ENCODE data around the gene TMEM134.
"Not testable (repeated sequence)": the region's sequence is repeated elsewhere in the genome, so short reads cannot be mapped to it uniquely, and the experiment has no call there.

TMEM134 gene

DNA sequence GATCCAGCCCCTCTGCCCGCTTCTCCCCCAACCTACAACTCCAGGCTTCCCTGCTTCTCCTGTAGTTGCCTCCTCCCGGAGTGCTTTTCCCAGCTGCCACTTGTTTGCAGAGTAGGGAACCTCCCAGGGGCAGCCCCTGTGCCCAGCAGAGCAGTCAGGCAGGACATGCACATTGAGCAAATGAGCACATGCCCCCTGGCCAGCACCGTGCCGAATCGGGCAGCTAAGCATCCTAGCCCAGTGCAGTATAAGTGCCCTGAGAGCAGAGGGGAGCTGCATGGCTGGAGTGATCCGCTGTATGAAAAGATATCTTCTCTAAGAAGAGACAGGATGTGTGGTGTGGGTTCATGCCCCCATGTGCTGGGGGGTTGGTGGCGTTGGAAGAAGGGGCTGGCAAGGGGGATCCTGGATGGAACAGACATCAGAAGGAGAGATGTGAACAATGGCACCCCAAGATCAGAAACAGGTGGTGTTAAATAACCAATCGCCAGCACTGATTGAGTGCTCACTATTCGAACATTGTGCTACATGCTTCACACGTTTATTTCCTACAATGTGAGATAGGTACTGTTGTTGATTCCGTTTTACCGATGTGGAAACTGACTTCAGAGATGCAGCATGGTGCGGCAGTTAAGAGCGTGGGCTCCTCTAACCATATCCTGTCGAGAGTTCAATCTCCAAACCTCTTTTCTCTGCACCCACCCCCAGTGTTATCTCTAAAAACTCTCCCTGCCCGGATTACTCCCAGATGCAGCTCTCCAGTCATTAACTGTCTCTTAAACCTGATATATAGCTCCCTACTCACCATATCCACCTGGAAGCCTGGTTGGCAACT, 15.0 kb upstream of the TMEM134 start:
- DNase-seq, result peak; percentile 23

DNA sequence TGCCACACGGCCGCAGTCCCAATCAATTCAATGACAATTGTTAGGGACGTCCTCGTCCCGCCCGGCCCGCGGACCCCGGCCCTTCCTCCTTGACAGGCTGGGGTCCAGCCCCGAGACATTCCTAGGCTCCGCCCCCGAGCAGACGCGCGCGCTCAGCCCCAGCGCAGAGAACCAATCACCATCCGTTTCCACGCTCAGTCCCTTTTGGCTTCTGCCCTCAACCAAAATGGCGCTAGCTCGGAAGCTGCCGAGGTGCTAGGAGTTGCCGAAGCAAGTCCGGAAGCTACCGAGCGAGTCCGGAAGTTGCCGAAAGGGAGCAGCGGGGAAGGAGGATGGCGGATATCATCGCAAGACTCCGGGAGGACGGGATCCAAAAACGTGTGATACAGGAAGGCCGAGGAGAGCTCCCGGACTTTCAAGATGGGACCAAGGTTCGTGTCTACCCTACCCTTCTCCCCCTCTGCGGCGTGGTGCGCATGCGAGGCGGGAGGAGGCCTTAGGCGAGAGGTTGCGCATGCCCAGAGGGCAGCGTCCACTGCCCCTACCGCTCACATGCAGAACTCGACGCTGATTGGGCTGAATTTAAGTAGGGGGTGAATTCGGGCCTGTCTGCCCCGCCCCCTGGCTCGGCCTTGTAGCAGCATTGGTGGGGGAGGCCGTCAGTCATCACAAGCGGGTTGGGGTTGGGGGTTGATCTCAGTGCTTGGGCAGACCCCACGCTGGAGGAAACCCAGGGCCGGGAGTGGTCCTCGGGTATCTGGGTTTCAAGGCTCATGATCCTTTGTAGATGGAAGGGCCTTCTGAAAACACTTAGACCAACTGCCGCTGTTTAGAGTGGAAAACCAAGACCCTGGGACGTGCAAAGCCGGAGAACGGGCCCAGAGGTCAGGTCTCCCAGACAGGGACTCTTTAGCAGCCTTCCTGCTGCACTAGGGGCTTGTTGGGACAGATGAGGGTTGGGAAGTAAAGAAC, 14.1 kb upstream of the TMEM134 start, which contains the start of gene AIP:
TSS of gene AIP (plus strand) at position 200 of the 972 bp plus-strand sequence. CDS start at position 333, 133 bp downstream.
- peak; percentile 96 for DNase-seq

DNA sequence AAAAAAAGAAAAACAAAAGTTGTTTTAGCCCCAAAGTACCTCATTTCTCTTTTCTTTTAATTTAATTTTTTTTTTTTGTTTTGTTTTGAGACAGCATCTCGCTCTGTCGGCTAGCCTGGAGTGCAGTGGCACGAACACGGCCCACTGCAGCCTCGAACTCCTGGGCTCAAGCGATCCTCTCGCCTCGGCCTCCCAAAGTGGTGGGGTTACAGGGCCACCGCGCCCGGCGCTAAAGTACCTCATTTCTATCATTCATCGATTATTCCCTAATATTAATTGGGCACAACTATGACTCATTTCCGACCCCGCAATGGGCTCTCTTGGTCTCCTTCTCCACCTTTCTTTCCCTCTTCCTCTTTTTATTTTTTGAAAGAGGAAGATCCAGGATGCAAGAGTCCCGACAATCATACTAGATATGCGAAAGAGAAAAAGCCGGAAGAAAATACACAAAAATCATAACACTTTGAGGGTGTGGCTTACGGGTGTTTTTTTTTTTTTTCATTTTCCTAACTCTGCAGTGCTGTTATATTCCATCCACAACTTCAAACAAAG, 13.3 kb upstream of the TMEM134 start:
- DNase-seq, result no peak

DNA sequence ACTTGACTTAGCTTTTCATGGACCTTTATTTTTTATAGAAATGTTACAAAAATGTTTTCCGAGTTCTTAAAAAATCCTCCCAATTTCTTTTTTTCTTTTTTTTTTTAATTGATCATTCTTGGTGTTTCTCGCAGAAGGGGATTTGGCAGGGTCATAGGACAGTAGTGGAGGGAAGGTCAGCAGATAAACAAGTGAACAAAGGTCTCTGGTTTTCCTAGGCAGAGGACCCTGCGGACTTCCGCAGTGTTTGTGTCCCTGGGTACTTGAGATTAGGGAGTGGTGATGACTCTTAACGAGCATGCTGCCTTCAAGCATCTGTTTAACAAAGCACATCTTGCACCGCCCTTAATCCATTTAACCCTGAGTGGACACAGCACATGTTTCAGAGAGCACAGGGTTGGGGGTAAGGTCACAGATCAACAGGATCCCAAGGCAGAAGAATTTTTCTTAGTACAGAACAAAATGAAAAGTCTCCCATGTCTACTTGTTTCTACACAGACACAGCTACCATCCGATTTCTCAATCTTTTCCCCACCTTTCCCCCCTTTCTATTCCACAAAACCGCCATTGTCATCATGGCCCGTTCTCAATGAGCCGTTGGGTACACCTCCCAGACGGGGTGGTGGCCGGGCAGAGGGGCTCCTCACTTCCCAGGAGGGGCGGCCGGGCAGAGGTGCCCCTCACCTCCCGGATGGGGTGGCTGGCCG, 8.4 kb upstream of the TMEM134 start:
- not testable (repeated sequence) for DNase-seq

DNA sequence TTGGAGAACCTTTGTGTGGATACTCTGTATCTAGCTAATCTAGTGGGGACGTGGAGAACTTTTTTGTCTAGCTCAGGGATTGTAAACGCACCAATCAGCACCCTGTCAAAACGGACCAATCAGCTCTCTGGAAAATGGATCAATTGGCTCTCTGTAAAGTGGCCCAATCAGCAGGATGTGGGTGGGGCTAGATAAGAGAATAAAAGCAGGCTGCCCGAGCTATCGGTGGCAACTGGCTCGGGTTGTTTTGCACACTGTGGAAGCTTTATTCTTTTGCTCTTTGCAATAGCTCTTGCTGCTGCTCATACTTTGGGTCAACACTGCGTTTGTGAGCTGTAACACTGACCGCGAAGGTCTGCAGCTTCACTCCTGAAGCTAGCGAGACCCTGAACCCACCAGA, 7.6 kb upstream of the TMEM134 start:
- DNase-seq, result not testable (repeated sequence)

DNA sequence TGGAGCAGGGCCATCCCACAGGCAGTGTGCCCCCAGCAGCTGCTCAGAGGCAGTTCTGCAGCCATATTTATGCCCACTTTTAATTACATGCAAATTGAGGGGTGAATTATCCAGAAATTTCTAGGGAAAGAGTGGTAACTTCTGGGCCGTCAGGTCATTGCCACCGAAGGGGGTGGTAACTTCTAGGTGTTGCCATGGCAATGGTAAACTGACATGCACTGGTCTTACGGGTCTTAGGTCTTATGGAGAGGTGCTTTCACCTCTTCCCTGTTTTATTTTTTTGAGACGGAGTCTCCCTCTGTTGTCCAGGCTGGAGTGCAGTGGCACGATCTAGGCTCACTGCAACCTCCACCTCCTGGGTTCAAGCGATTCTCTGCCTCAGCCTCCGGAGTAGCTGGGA, 3.8 kb upstream of the TMEM134 start:
- no peak for DNase-seq

DNA sequence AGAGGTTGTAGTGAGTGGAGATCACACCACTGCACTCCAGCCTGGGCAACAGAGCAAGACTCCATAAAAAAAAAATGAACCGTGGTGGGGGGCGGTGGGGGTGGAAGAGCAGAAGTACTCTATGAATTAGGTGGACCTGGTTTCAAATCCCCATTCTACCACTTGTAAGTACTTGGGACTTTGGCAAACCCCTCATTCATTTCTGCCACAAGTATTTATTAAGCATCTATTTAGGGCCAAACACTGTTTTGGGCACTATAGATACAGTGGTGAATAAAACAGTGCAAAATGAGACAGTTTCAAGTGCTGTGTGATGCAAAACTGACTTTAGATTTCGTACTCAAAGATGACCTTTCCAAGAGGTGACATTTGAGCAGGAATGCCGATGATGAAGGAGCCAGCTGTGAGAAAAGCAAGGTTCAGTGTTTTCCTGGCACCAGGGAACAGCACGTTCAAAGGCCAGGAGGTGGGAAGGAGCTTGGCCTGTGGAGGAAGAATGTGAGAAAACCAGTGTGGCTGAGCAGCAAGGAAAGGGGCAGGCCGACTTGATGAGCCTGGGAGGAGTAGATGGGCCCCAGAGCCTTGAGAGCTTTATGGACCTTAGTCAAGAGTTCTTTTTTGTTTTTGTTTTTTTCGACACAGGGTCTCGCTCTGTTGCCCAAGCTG, 1.4 kb upstream of the TMEM134 start:
- DNase-seq, result no peak

DNA sequence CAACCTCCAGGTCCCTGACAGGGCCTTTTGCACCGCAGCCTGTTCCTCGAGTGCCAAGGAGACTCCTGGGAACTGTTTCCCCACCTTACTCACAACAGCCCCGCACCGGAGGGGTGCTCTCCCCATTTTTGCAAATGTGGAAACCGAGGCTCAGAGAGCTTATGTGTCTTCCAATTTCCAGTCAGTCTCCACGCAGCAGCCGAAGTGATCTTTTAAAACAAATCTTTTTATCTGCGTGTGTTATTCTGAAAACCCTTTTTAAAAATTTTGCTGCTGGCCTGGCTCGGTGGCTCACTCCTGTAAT, 409 bp upstream of the TMEM134 start:
- no peak for DNase-seq

DNA sequence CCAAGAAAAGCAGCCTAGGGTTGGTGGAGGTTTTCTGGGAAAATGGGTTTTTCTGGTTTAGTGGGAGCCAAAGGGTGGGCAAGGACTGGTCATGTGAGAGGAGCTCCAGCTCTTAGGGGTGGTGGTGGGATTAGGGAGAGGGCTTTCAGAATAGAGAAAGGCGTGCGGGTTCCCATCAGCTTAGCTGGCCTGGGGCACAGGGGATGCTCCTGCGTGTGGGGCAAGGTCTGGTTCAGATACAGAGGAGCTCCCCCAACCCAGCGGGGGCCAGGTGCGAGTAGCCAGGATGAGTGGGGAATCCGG, 644 bp downstream of the TMEM134 start:
- no peak for DNase-seq

DNA sequence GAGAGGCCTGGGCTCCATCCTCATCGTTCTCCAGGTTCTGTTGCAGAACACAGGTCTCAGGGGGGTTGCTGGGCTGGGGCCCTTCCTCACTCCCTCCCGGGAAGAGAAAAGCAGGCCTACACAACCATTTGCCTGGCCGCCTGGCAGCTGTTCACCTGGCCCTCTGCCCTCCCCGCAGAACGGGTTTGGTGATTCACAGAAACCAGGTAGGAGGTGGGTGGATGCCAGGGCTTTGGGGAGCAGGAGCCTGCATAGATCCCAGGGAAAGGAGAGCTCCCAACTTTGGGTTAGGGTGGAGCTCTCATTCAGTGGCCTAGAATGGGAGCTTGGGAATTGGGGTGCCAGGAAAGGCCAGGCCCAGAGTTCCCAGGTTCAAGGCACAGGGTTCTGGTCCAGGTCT, 995 bp downstream of the TMEM134 start:
- no peak for DNase-seq

DNA sequence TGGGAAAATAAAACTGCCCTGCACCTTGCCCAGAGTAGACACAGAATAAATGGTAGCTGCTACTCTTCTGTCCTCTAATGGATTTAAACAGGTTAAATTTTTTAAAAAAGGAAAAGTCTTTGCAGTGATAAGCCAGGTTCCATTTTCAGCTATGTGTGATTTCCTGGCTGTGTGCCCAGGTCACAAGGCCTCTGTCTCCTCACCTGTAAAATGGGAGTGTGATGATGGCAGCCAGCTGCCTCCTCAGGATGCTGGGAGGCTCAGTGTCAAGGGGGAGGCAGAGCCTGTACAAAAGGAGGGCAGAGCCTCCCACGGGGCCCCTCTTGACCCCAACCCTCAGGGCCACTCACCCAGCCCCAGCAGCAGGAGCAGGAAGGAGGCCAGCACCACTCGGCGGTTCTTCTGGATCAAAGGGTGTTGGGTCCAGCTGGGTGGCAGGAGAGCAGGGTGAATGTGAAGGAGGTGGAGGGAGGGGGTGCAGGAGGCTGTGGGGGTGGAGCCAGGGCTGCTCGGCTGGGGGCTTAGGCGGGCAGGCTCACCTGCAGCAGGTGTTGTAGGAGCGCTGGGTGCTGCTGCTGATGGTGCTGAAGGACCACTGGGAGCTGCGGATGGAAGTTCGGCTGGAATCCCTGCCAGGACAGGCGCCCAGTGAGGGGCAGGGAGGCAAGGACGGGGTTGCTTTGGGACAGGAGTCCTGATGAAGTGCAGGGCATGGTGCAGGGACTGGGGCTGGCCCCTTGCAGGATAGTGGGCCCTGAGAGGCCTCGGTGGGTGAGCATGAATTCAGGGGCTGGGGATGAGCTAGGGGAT, 1.9 kb downstream of the TMEM134 start:
- no peak for DNase-seq

DNA sequence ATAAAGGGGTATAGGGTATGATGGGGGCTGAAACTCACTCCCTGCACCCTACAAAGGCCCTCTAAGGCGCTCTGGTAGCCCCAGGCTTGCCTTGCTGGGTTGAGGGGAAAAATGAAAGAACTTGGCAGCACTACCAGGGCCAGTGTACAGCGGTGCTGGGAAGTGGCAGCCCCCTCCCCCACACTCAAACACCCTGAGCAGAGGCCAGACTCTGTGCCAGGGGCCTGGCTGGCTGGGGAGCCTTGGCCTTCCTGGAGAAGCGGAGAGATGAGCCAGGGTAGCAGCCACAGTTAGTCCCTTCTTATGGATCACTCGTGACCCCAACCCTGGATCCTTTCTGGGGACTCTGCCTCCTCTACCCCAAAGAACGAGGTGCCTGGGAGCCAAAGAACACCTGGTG, 2.7 kb downstream of the TMEM134 start:
- DNase-seq, result no peak

DNA sequence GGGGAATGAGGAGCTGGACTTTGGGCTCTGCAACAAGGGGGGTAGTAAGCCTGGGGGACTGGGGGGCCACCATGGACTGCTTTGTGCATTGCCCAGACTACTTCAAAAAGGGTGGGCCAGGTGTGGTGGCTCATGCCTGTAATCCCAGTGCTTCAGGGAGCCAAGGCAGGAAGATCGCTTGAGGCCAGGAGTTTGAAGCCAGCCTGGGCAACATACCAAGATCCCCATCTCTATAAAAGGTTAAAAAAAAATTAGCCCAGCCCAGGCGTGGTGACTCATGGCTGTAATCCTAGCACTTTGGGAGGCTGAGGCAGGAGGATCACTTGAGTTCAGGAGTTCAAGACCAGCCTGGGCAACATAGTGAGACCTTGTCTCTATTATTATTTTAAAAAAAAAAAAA, 3.5 kb downstream of the TMEM134 start:
- not testable (repeated sequence) for DNase-seq

DNA sequence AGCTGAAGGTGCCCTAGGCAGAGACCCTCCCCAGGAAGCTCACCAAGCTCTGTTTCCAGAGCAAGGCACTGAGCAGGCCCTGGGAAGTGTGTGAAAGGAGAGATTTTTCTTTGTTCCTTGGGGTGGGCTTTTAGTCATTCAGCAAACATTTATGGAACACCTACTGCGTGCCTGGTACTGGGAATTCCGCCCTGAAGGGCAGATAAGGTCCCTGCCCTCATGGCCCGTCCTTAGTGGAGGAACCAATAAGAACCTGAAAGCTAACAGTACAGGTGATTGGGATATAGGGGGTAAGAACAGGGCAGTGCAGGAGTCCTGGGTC, 3.9 kb downstream of the TMEM134 start:
- DNase-seq, result no peak

DNA sequence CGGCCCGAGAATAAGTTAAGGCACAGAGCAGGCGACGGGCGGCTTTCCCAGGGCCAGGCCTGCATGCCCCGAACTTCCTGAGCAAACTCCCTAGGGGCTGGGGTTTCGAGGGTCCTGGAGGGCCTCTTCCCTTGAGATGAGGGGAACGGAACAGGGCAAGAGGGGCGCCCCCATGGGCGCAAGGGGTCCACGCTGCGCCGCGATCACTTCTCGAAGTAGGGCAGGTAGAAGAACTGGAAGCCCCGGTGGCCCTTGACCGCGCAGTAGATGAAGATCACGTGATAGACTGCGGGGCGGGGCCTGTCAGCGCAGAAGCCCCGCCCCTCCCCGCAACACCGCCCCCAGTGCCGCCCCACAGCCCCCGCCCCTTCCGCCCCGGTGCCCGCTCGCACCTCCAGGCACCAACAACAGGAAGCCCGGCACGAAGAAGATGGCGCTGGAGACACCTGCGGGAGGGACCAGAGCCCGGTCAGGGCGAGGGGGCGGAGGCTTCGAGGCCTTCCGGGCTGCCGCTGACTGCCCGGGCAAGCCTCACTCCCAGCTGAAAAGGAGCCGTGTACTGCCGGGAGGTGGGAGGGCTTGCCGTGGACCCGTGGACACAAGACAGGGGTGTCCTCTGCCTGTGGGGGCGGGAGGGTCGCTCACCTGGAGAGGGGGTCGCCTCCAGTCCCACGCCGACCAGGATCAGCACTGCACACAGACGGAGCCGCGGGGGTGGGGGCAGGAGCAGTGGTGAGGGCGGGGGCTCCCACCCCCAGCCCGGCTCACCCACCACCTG, 4.5 kb downstream of the TMEM134 start:
- peak; percentile 84 for DNase-seq

DNA sequence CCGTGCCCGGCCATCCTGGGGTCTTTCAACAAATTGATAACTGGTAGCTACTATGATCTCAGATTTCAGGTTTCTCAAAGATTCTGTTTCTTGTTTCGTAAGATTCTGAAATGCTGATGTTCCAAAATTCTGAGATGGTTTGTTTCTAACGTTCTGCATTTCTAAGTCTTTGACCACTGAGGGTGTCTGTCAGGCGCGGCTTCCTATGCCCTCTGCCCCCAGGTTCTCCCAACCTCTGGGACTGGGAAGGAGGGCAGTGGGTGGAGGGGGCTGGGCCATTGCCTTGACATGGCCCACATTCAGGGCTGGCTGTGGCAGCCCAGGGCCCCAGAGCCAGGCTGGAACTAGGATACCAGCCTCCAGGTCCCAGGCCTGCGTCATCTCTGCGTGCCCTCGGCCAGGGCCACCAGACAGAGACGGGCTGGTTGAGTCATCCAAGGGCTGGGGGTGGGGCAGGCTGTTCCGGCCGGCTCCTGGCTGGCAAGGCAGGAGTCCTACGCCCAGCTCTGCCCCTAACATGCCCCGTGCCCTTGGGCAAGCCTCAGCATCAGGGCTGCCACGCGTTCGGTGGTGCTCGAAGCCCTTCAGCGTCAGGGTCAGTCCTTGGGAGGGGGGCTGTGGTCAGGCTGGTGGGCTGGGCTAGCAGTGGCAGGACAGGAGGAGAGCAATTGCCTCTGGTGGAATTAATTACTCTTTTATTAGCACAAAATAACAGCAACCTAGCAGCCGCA, 5.2 kb downstream of the TMEM134 start:
- no peak for DNase-seq

DNA sequence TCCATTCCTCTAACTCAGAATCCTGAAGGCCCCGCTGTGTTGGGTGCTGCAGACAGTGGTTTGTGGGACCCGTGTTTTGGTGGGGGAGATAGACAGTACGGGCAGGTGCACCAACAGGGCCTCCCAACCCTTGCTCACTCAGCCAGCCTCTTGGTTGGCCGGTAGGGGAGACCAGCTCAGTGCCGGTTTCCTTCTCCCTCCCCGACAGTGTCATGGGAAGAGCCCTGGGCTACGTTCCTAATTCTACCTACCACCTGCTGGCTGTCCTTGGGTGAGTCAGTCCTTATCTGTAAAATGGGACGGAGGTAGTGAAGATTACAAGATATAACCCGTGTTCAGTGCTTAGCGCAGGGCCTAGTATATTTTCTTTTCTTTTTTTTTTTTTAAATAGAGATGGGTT, 5.9 kb downstream of the TMEM134 start:
- DNase-seq, result no peak

DNA sequence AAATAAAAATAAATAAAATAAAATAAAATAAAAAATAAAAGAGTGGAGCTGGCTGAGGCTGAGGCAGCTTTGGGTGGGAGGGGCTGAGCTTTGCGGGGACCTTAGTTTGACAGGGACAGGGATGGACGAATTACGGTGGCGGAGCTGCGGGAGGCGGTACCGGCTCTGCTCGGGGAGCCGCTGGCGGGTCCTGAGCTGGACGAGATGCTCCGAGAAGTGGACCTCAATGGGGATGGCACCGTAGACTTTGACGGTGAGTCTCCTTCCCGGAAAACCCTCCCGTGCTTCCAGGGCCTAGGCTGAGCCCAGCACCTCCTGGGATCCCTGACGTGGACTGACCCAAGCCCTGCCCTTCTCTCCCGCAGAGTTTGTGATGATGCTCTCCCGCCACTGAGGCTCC, 10.8 kb downstream of the TMEM134 start:
- DNase-seq, result no peak

DNA sequence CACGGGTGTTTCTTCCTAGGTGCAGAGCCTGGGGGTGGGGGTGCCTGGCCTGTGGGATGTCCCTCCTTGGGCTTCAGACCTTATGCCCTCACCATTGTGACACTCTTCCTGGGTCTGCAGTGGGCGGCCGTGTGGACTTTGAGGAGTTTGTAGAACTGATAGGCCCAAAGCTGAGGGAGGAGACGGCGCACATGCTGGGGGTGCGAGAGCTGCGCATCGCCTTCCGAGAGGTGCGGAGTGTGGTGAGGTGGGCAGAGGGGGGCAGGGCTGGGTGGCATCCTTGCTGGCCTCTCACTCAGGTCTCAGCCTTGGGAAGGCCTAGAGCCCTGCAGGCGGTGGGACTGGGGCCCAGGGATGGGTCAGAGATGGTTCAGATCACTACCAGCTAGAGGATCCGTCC, 11.6 kb downstream of the TMEM134 start:
- DNase-seq, result no peak

DNA sequence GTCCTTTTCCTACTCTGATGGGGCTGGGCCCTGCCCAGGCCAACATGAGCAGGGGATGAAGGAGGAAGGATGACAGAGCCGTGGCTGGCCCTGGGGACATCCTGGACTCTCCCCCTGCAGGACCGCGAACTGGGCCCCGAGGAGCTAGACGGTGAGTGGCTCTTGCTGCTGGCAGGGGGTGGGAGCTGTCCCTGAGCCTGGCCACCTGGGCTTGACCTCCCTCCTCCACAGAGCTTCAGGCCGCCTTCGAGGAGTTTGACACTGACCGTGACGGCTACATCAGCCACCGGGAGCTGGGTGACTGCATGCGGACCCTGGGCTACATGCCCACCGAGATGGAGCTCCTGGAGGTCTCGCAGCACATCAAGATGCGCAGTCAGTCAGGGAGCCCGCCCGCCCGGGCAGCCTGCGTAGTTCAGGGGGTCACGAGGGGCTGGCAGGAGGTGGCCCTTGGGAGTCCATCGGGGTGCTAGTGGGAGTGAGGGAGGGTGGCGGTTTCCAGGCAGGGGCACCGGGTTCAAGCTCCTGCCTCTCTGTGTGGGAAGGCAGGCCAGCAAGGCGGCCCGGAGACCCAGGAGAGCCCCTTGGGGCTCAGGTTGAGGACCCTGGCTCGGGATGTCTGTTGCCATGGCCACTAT, 12.9 kb downstream of the TMEM134 start:
- DNase-seq, result no peak
